Smooth muscle cell (in vitro differentiated cells): ENCODE measurements around the gene HSP90AB1. TPM values are rescaled to one million over a fixed set of nuclear protein-coding genes. Genes with fewer than 3 reads are reported as not detected.

ENCODE experiments used
- DNase-seq: peaks from one replicate; lab custom pipeline; 2025; ENCODE audit not compliant: unreplicated experiment; lab: John Stamatoyannopoulos, UW
- H2AFZ ChIP-seq: fragments of 200-600 bp; sonication (generic); 2 replicates; pipeline ENCODE4 v1.6.0; 2016; ENCODE audit warnings: antibody characterized with exemption, low read depth, mild to moderate bottlenecking
- H3F3A ChIP-seq: fragments of 200-600 bp; sonication (generic); 2 replicates; pipeline ENCODE4 v1.6.0; 2017; ENCODE audit warnings: antibody characterized with exemption, low read depth
- H3K27ac ChIP-seq: fragments of 200-600 bp; sonication (generic); 2 replicates; pipeline ENCODE4 v1.5.1; 2016; ENCODE audit warnings: low read depth, mild to moderate bottlenecking
- H3K27me3 ChIP-seq: fragments of 200-600 bp; sonication (generic); 2 replicates; pipeline ENCODE4 v1.6.1; 2016; ENCODE audit warnings: low read depth, mild to moderate bottlenecking
- H3K36me3 ChIP-seq: fragments of 200-600 bp; sonication (generic); 2 replicates; pipeline ENCODE4 v1.5.1; 2016; ENCODE audit warnings: low read depth
- H3K4me1 ChIP-seq: fragments of 200-600 bp; sonication (generic); 2 replicates; pipeline ENCODE4 v1.5.1; 2016; ENCODE audit warnings: low read depth
- H3K4me2 ChIP-seq: fragments of 200-600 bp; sonication (generic); 2 replicates; pipeline ENCODE4 v1.6.0; 2016; ENCODE audit warnings: mild to moderate bottlenecking
- H3K4me3 ChIP-seq: fragments of 200-600 bp; sonication (generic); 2 replicates; pipeline ENCODE4 v1.5.1; 2016; ENCODE audit warnings: mild to moderate bottlenecking
- H3K79me2 ChIP-seq: fragments of 200-600 bp; sonication (generic); 2 replicates; pipeline ENCODE4 v1.6.0; 2016; ENCODE audit warnings: low read depth, mild to moderate bottlenecking
- H3K9ac ChIP-seq: fragments of 200-600 bp; sonication (generic); 2 replicates; pipeline ENCODE4 v1.6.0; 2016; ENCODE audit warnings: low read depth
- H3K9me3 ChIP-seq: fragments of 200-600 bp; sonication (generic); replicated peaks from 2 replicates; pipeline ENCODE4 v1.5.1; 2016; ENCODE audit warnings: low read depth
- H4K20me1 ChIP-seq: fragments of 200-600 bp; sonication (generic); 2 replicates; pipeline ENCODE4 v1.6.0; 2016; ENCODE audit warnings: low read depth
- WGBS: methylation state at CpG from one replicate; pipeline ENCODE4 v1.1.7; 2016; ENCODE audit warnings: low lambda C conversion rate; 5-methylcytosine and 5-hydroxymethylcytosine counted together
- polyA plus RNA-seq: library from polyadenylated mRNA; unstranded; fragments of >200 nt; fragmentation: Nextera tagmentation; extraction: Ambion mirVana; gene quantifications from 2 replicates; pipeline ENCODE4 v1.2.1, GENCODE V29; 2016
- total RNA-seq: library from RNA; depleted of rRNA; stranded (reverse); fragments of >200 nt; gene quantifications from 2 replicates; pipeline ENCODE4 v1.2.3, GENCODE V29; 2014
- TF ChIP-seq, protein P1 (sequence below): fragments of 200-600 bp; sonication (generic); IDR thresholded peaks from 2 replicates; pipeline ENCODE4 v1.5.1; 2017; ENCODE audit warnings: borderline replicate concordance, mild to moderate bottlenecking, antibody characterized with exemption; ENCODE audit not compliant: insufficient read depth, poor library complexity, severe bottlenecking

Gene HSP90AB1
- total and polyA plus RNA-seq, 2 experiments from 2014 or later = 408 to 736 TPM

GRCh38 chr6:44250067-44250717 is 3.3 kb downstream of the HSP90AB1 start:
- peaks cover 57% of the 10 kb centered on the region for H3F3A ChIP-seq
- H4K20me1 ChIP-seq = peaks cover 82% of the 10 kb centered on the region
- WGBS = 85% methylated on average over 6 of the region's 6 CpGs
- H3K36me3 ChIP-seq = peaks cover 35% of the 10 kb centered on the region
- H3K4me1 ChIP-seq = peaks cover 26% of the 10 kb centered on the region
- TF ChIP-seq, protein P1, sequence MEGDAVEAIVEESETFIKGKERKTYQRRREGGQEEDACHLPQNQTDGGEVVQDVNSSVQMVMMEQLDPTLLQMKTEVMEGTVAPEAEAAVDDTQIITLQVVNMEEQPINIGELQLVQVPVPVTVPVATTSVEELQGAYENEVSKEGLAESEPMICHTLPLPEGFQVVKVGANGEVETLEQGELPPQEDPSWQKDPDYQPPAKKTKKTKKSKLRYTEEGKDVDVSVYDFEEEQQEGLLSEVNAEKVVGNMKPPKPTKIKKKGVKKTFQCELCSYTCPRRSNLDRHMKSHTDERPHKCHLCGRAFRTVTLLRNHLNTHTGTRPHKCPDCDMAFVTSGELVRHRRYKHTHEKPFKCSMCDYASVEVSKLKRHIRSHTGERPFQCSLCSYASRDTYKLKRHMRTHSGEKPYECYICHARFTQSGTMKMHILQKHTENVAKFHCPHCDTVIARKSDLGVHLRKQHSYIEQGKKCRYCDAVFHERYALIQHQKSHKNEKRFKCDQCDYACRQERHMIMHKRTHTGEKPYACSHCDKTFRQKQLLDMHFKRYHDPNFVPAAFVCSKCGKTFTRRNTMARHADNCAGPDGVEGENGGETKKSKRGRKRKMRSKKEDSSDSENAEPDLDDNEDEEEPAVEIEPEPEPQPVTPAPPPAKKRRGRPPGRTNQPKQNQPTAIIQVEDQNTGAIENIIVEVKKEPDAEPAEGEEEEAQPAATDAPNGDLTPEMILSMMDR = no peak
- peaks cover 72% of the 10 kb centered on the region for H3K79me2 ChIP-seq
- no peak for DNase-seq
- no peak overlapping the region for H3K9ac ChIP-seq
- no peak overlapping the region for H3K4me3 ChIP-seq
- no peak overlapping the region for H3K4me2 ChIP-seq
- no peaks in the 10 kb centered on the region for H3K9me3 ChIP-seq
- H2AFZ ChIP-seq = no peak overlapping the region
- peak overlapping the region; percentile 62 for H3K27ac ChIP-seq
- no peaks in the 10 kb centered on the region for H3K27me3 ChIP-seq

DNA sequence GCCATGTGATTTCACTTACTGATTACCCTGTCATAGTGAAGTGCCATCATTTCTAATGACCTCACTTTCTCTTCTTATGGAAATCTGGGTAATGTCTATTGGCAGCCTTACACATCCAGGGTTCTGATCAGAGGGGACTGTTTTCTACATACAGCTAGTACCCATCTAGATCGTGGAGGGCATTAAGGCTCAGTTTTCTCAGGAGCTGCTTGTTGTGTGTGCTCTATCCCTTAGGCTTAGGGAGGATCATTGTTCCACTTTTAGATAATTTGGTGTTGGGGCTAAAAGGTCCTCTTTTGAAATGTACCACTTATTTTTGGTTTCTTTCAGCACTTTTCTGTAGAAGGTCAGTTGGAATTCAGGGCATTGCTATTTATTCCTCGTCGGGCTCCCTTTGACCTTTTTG is 3.8 kb downstream of the HSP90AB1 start:
- Histone ChIP-seq H3K36me3 (peaks cover 35% of the 10 kb centered on the region), H3F3A (peaks cover 57% of the 10 kb centered on the region), H3K4me2 (no peak overlapping the region), H3K4me1 (peaks cover 22% of the 10 kb centered on the region), H3K4me3 (no peak overlapping the region), H3K27ac (peak overlapping the region; percentile 62), H3K27me3 (no peaks in the 10 kb centered on the region), H4K20me1 (peaks cover 88% of the 10 kb centered on the region), H3K9me3 (no peaks in the 10 kb centered on the region), H2AFZ (no peak overlapping the region), H3K9ac (no peak overlapping the region), H3K79me2 (peaks cover 72% of the 10 kb centered on the region)
- TF ChIP-seq, protein P1 = no peak
- DNase-seq = no peak
- 93% methylated on average over 3 of the region's 3 CpGs for WGBS

DNA sequence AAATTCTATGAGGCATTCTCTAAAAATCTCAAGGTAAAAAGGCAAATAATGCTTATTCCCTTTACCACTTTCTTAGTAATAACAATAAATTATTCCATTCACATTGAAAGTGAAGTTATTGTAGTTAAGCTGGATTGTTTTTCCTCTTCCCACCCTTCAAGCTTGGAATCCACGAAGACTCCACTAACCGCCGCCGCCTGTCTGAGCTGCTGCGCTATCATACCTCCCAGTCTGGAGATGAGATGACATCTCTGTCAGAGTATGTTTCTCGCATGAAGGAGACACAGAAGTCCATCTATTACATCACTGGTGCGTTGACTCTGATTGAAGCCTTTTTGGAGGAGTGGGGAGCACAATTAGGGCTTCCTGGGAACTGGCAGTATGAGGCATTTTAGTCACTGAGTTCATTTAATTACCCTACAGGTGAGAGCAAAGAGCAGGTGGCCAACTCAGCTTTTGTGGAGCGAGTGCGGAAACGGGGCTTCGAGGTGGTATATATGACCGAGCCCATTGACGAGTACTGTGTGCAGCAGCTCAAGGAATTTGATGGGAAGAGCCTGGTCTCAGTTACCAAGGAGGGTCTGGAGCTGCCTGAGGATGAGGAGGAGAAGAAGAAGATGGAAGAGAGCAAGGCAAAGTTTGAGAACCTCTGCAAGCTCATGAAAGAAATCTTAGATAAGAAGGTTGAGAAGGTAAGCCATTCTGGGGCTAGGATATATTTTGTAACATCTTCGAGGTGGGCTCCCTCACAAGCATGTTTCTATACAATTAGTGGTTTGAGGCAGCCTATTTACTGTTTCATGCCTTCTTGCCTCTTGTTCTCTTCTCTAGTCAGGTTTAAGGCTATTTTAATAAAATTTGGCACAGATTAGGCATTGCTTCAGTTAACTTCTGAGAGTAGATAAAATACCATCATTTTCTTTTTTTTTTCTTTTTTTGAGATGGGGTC is 4.9 kb downstream of the HSP90AB1 start:
- peaks cover 63% of the 10 kb centered on the region for H3F3A ChIP-seq
- WGBS = 95% methylated on average over 14 of the region's 14 CpGs

More for the DNA sequence above, 4.9 kb downstream of the HSP90AB1 start:
- H2AFZ ChIP-seq = no peak overlapping the region
- H3K4me3 ChIP-seq = no peak overlapping the region
- peaks cover 97% of the 10 kb centered on the region for H4K20me1 ChIP-seq
- peak overlapping the region; percentile 62 for H3K27ac ChIP-seq
- no peak overlapping the region for H3K9ac ChIP-seq
- H3K9me3 ChIP-seq = no peaks in the 10 kb centered on the region
- peaks cover 79% of the 10 kb centered on the region for H3K79me2 ChIP-seq
- TF ChIP-seq, protein P1 = no peak
- H3K4me1 ChIP-seq = peaks cover 26% of the 10 kb centered on the region
- no peaks in the 10 kb centered on the region for H3K27me3 ChIP-seq
- H3K4me2 ChIP-seq = no peak overlapping the region
- DNase-seq = no peak
- peaks cover 35% of the 10 kb centered on the region for H3K36me3 ChIP-seq
